HG03432 (cell line): ENCODE data around the gene MCM3AP.

ENCODE experiments used
- ATAC-seq: cut with Tn5 transposase; IDR thresholded peaks from one replicate; pipeline ENCODE4 v1.9.1; 2021; ENCODE audit warnings: mild to moderate bottlenecking, moderate library complexity; ENCODE audit not compliant: unreplicated experiment

Gene MCM3AP

GRCh38 chr21:46285206-46285661 lies at the start of gene MCM3AP:
Gene MCM3AP, minus strand, starts transcription at chr21:46285611. Its CDS starts 325 bp downstream, at chr21:46285286.
- ATAC-seq, result no peak

GRCh38 chr21:46334351-46335140 lies 49.1 kb upstream of the MCM3AP start:
- no peak for ATAC-seq

GRCh38 chr21:46329796-46330195 lies 44.4 kb upstream of the MCM3AP start:
- no peak for ATAC-seq

- no peak for ATAC-seq
Observed at GRCh38 chr21:46328151-46328550, 42.7 kb upstream of the MCM3AP start.

GRCh38 chr21:46327711-46328110 lies 42.3 kb upstream of the MCM3AP start:
- ATAC-seq, result no peak

- no peak for ATAC-seq
Observed at GRCh38 chr21:46326110-46326703, 40.8 kb upstream of the MCM3AP start.

- ATAC-seq, result no peak
Observed at GRCh38 chr21:46325073-46325912, 39.9 kb upstream of the MCM3AP start.

GRCh38 chr21:46324390-46325072 lies 39.1 kb upstream of the MCM3AP start:
- ATAC-seq, result peak; percentile 68

- ATAC-seq, result peak; percentile 80
Observed at GRCh38 chr21:46323710-46324389, 38.4 kb upstream of the MCM3AP start, which contains the start of the genes C21orf58 and PCNT. Gene C21orf58, minus strand, starts transcription at chr21:46323870. Its CDS starts 1,132 bp downstream, at chr21:46322738. Gene PCNT, plus strand, starts transcription at chr21:46324156. Its CDS starts 73 bp downstream, at chr21:46324229.

- peak; percentile 7 for ATAC-seq
Observed at GRCh38 chr21:46323227-46323709, 37.9 kb upstream of the MCM3AP start.

GRCh38 chr21:46322351-46323226 lies 37.2 kb upstream of the MCM3AP start:
- no peak for ATAC-seq

GRCh38 chr21:46320331-46320801 lies 35.0 kb upstream of the MCM3AP start:
- ATAC-seq, result no peak

- ATAC-seq, result no peak
Observed at GRCh38 chr21:46319186-46319585, 33.8 kb upstream of the MCM3AP start.

GRCh38 chr21:46318464-46318845 lies 33.0 kb upstream of the MCM3AP start:
- ATAC-seq, result no peak

GRCh38 chr21:46317710-46318463 lies 32.5 kb upstream of the MCM3AP start:
- ATAC-seq, result no peak

- ATAC-seq, result no peak
Observed at GRCh38 chr21:46316708-46317324, 31.4 kb upstream of the MCM3AP start.

- no peak for ATAC-seq
Observed at GRCh38 chr21:46314441-46315020, 29.1 kb upstream of the MCM3AP start.
